GM23338 (cell line): ENCODE results near the gene FBXO47. TPM values are rescaled to one million over a fixed set of nuclear protein-coding genes. Genes with fewer than 3 reads are reported as not detected.

Experiments
- ATAC-seq: fragments of 200-7000 bp; cut with Tn5 transposase; 3 replicates; pipeline ENCODE4 v1.9.1; 2020
- DNase-seq: peaks from one replicate; pipeline ENCODE4 v3.0.0-alpha.2; 2015; ENCODE audit warnings: low spot score
- H2AFZ ChIP-seq: fragments of 200-600 bp; sonication (generic); 2 replicates; pipeline ENCODE4 v1.8.0; 2016; ENCODE audit warnings: antibody characterized with exemption, mild to moderate bottlenecking, moderate library complexity
- H3F3A ChIP-seq: fragments of 200-600 bp; sonication (generic); replicated peaks from 2 replicates; pipeline ENCODE4 v1.8.0; 2017; ENCODE audit warnings: antibody characterized with exemption, mixed run types, low read depth
- H3K27ac ChIP-seq: fragments of 200-600 bp; sonication (generic); 2 replicates; pipeline ENCODE4 v1.6.1; 2016; ENCODE audit warnings: low read depth
- H3K27me3 ChIP-seq: fragments of 200-600 bp; sonication (generic); 2 replicates; pipeline ENCODE4 v1.8.0; 2016; ENCODE audit warnings: mild to moderate bottlenecking, mixed run types, moderate library complexity; ENCODE audit not compliant: insufficient read depth
- H3K36me3 ChIP-seq: fragments of 200-600 bp; sonication (generic); 2 replicates; pipeline ENCODE4 v1.8.0; 2016; ENCODE audit warnings: mild to moderate bottlenecking; ENCODE audit not compliant: insufficient read depth
- H3K4me1 ChIP-seq: fragments of 200-600 bp; sonication (generic); 2 replicates; pipeline ENCODE4 v1.8.0; 2016; ENCODE audit warnings: mild to moderate bottlenecking, moderate library complexity; ENCODE audit not compliant: insufficient read depth
- H3K4me2 ChIP-seq: fragments of 200-600 bp; sonication (generic); 2 replicates; pipeline ENCODE4 v1.7.1; 2017; ENCODE audit warnings: mixed run types
- H3K4me3 ChIP-seq: fragments of 200-600 bp; sonication (generic); 2 replicates; pipeline ENCODE4 v1.6.1; 2016; ENCODE audit warnings: mixed run types
- H3K79me2 ChIP-seq: fragments of 200-600 bp; sonication (generic); replicated peaks from 2 replicates; pipeline ENCODE4 v1.8.0; 2017; ENCODE audit warnings: mild to moderate bottlenecking; ENCODE audit not compliant: insufficient read depth
- H3K9me2 ChIP-seq: fragments of 200-600 bp; sonication (generic); 2 replicates; pipeline ENCODE4 v1.8.0; 2017; ENCODE audit not compliant: insufficient read depth
- H4K20me1 ChIP-seq: fragments of 200-600 bp; sonication (generic); replicated peaks from 2 replicates; pipeline ENCODE4 v1.8.0; 2017; ENCODE audit warnings: mild to moderate bottlenecking; ENCODE audit not compliant: insufficient read depth
- H3K27ac Mint-ChIP-seq: 2 replicates; pipeline ENCODE4 v1.8.0; 2020; ENCODE audit warnings: inconsistent platforms, mild to moderate bottlenecking, moderate library complexity, mixed read lengths
- H3K27me3 Mint-ChIP-seq: 3 replicates; pipeline ENCODE4 v1.8.0; 2022; ENCODE audit warnings: low read depth, mild to moderate bottlenecking, moderate library complexity, mixed read lengths, inconsistent platforms; ENCODE audit not compliant: insufficient read depth, poor library complexity
- H3K36me3 Mint-ChIP-seq: 3 replicates; pipeline ENCODE4 v1.8.0; 2021; ENCODE audit warnings: low read depth, mild to moderate bottlenecking, inconsistent platforms, moderate library complexity, mixed read lengths
- H3K4me1 Mint-ChIP-seq: 3 replicates; pipeline ENCODE4 v1.8.0; 2020; ENCODE audit warnings: mild to moderate bottlenecking, inconsistent platforms, mixed read lengths
- H3K4me3 Mint-ChIP-seq: 3 replicates; pipeline ENCODE4 v1.8.0; 2021; ENCODE audit warnings: moderate library complexity, mild to moderate bottlenecking, inconsistent platforms, mixed read lengths
- H3K9me3 Mint-ChIP-seq: 3 replicates; pipeline ENCODE4 v1.8.0; 2020; ENCODE audit warnings: moderate library complexity, mild to moderate bottlenecking, inconsistent platforms, mixed read lengths
- CREB1 ChIP-seq: fragments of 250-450 bp; sonication (Bioruptor Pico); IDR thresholded peaks from 2 replicates; pipeline ENCODE4 v1.5.0; 2020; ENCODE audit warnings: low read depth, mild to moderate bottlenecking, moderate library complexity
- CTCF ChIP-seq, 2 experiments: fragments of 200-600 bp in 1 of 2; sonication (generic) in 1 of 2; conservative IDR thresholded peaks; 2 replicates each; pipeline versions ENCODE4 v1.5.1 to v1.6.1; 2016 to 2017; ENCODE audit warnings: antibody characterized with exemption in 2 of 2, low read depth in 2 of 2, mild to moderate bottlenecking in 2 of 2, moderate library complexity in 1 of 2
- EZH2 ChIP-seq: fragments of 200-600 bp; sonication (generic); IDR thresholded peaks from one replicate; pipeline ENCODE4 v1.8.0; 2017; ENCODE audit warnings: antibody characterized with exemption, mild to moderate bottlenecking, low read depth; ENCODE audit not compliant: unreplicated experiment
- NANOG ChIP-seq: IDR thresholded peaks from 2 replicates; pipeline ENCODE4 v1.6.1; 2016; ENCODE audit warnings: antibody characterized with exemption, borderline replicate concordance
- POLR2AphosphoS5 ChIP-seq: IDR thresholded peaks from 2 replicates; pipeline ENCODE4 v1.6.1; 2016; ENCODE audit warnings: antibody characterized with exemption, low read depth
- ZNF331 ChIP-seq: fragments of 250-450 bp; sonication (Bioruptor Pico); IDR thresholded peaks from 2 replicates; pipeline ENCODE4 v1.5.0; 2020; ENCODE audit warnings: low read depth, mild to moderate bottlenecking, moderate library complexity
- polyA plus RNA-seq: library from polyadenylated mRNA; unstranded; fragments of >200 nt; fragmentation: Nextera tagmentation; extraction: Ambion mirVana; gene quantifications from 2 replicates; pipeline ENCODE4 v1.2.1, GENCODE V29; 2016
- total RNA-seq: library from RNA; depleted of rRNA; stranded (reverse); fragments of >200 nt; shearing (Covaris generic); gene quantifications from 2 replicates; pipeline ENCODE4 v1.2.3, GENCODE V29; 2014
- TF ChIP-seq, protein P1 (sequence below): IDR thresholded peaks from one replicate; pipeline ENCODE4 v1.6.1; 2018; ENCODE audit warnings: antibody characterized with exemption; ENCODE audit not compliant: unreplicated experiment
- TF ChIP-seq, protein P2 (sequence below): fragments of 250-450 bp; sonication (Bioruptor Pico); IDR thresholded peaks from 2 replicates; pipeline ENCODE4 v1.5.0; 2020; ENCODE audit warnings: mild to moderate bottlenecking, moderate library complexity
- TF ChIP-seq, protein P3 (sequence below): IDR thresholded peaks from 2 replicates; pipeline ENCODE4 v1.6.1; 2016; ENCODE audit warnings: antibody characterized with exemption

Gene FBXO47
- total and polyA plus RNA-seq, 2 experiments from 2014 or later = not detected

DNA sequence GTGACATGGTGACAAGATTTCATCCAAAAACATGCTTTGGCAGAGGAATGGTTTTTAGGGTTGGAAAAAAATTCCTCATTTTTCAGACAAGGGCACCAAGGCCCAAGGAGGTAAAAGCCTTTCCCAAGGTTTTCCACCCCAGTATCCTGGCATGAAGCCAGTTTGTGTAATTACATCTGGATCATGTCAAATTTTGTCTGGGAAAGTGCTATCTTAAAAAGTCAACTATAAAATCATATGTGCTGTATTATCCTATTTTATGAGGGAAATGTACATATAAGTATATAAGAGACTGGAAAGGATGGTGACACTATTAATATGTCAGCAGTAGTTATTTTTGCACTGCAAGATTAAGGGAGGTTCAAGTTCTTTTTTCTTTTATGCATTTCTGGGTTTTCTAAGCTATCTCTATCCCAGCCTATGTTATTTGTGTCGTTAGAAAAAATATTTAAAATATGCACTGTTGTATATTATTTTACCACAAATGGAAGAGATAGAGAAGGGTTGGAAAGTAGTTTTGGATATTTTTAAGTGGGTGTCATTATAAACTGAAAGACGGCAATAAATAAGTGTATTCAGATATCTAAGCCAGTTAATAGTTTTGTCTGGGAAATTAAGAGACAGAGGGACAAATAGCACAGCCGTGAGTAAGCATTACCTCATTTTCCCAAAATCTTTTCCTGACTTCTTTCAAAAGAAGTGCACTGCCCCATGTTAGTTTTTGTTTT lies 13.5 kb upstream of the FBXO47 start (continued):
- TF ChIP-seq, protein P1, sequence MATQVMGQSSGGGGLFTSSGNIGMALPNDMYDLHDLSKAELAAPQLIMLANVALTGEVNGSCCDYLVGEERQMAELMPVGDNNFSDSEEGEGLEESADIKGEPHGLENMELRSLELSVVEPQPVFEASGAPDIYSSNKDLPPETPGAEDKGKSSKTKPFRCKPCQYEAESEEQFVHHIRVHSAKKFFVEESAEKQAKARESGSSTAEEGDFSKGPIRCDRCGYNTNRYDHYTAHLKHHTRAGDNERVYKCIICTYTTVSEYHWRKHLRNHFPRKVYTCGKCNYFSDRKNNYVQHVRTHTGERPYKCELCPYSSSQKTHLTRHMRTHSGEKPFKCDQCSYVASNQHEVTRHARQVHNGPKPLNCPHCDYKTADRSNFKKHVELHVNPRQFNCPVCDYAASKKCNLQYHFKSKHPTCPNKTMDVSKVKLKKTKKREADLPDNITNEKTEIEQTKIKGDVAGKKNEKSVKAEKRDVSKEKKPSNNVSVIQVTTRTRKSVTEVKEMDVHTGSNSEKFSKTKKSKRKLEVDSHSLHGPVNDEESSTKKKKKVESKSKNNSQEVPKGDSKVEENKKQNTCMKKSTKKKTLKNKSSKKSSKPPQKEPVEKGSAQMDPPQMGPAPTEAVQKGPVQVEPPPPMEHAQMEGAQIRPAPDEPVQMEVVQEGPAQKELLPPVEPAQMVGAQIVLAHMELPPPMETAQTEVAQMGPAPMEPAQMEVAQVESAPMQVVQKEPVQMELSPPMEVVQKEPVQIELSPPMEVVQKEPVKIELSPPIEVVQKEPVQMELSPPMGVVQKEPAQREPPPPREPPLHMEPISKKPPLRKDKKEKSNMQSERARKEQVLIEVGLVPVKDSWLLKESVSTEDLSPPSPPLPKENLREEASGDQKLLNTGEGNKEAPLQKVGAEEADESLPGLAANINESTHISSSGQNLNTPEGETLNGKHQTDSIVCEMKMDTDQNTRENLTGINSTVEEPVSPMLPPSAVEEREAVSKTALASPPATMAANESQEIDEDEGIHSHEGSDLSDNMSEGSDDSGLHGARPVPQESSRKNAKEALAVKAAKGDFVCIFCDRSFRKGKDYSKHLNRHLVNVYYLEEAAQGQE = no peak
- no peak for TF ChIP-seq CTCF (conservative IDR thresholded peaks at IDR 0.05; ENCODE audit: low read depth in 2 of 2)
- TF ChIP-seq NANOG = no peak
- no peak for TF ChIP-seq EZH2

GRCh38 chr17:38978180-38978579 lies 11.0 kb upstream of the FBXO47 start:
- no peak overlapping the region for H3K27ac ChIP-seq
- no peak overlapping the region for H3K27ac Mint-ChIP-seq
- H3K27me3 Mint-ChIP-seq = peaks cover 6% of the 10 kb centered on the region
- H3K4me3 ChIP-seq = no peak overlapping the region
- no peak overlapping the region for H3K4me3 Mint-ChIP-seq
- no peak for ATAC-seq
- H3F3A ChIP-seq = no peaks in the 10 kb centered on the region
- no peaks in the 10 kb centered on the region for H3K4me1 Mint-ChIP-seq
- H3K9me3 Mint-ChIP-seq = no peaks in the 10 kb centered on the region
- H3K4me1 ChIP-seq = no peaks in the 10 kb centered on the region; the same call in 1 of the 2 replicates
- H3K9me2 ChIP-seq = no peaks in the 10 kb centered on the region
- TF ChIP-seq CREB1 (no peak), POLR2AphosphoS5 (no peak), CTCF (conservative IDR thresholded peaks at IDR 0.05; ENCODE audit: low read depth in 2 of 2) (no peak), NANOG (no peak), ZNF331 (no peak)
- TF ChIP-seq, protein P2, sequence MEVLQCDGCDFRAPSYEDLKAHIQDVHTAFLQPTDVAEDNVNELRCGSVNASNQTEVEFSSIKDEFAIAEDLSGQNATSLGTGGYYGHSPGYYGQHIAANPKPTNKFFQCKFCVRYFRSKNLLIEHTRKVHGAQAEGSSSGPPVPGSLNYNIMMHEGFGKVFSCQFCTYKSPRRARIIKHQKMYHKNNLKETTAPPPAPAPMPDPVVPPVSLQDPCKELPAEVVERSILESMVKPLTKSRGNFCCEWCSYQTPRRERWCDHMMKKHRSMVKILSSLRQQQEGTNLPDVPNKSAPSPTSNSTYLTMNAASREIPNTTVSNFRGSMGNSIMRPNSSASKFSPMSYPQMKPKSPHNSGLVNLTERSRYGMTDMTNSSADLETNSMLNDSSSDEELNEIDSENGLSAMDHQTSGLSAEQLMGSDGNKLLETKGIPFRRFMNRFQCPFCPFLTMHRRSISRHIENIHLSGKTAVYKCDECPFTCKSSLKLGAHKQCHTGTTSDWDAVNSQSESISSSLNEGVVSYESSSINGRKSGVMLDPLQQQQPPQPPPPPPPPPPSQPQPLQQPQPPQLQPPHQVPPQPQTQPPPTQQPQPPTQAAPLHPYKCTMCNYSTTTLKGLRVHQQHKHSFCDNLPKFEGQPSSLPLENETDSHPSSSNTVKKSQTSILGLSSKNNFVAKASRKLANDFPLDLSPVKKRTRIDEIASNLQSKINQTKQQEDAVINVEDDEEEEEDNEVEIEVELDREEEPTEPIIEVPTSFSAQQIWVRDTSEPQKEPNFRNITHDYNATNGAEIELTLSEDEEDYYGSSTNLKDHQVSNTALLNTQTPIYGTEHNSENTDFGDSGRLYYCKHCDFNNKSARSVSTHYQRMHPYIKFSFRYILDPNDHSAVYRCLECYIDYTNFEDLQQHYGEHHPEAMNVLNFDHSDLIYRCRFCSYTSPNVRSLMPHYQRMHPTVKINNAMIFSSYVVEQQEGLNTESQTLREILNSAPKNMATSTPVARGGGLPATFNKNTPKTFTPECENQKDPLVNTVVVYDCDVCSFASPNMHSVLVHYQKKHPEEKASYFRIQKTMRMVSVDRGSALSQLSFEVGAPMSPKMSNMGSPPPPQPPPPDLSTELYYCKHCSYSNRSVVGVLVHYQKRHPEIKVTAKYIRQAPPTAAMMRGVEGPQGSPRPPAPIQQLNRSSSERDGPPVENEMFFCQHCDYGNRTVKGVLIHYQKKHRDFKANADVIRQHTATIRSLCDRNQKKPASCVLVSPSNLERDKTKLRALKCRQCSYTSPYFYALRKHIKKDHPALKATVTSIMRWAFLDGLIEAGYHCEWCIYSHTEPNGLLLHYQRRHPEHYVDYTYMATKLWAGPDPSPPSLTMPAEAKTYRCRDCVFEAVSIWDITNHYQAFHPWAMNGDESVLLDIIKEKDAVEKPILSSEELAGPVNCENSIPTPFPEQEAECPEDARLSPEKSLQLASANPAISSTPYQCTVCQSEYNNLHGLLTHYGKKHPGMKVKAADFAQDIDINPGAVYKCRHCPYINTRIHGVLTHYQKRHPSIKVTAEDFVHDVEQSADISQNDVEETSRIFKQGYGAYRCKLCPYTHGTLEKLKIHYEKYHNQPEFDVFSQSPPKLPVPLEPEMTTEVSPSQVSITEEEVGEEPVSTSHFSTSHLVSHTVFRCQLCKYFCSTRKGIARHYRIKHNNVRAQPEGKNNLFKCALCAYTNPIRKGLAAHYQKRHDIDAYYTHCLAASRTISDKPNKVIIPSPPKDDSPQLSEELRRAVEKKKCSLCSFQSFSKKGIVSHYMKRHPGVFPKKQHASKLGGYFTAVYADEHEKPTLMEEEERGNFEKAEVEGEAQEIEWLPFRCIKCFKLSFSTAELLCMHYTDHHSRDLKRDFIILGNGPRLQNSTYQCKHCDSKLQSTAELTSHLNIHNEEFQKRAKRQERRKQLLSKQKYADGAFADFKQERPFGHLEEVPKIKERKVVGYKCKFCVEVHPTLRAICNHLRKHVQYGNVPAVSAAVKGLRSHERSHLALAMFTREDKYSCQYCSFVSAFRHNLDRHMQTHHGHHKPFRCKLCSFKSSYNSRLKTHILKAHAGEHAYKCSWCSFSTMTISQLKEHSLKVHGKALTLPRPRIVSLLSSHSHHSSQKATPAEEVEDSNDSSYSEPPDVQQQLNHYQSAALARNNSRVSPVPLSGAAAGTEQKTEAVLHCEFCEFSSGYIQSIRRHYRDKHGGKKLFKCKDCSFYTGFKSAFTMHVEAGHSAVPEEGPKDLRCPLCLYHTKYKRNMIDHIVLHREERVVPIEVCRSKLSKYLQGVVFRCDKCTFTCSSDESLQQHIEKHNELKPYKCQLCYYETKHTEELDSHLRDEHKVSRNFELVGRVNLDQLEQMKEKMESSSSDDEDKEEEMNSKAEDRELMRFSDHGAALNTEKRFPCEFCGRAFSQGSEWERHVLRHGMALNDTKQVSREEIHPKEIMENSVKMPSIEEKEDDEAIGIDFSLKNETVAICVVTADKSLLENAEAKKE (CRISPR knock-in tag) = no peak
- TF ChIP-seq, protein P3, sequence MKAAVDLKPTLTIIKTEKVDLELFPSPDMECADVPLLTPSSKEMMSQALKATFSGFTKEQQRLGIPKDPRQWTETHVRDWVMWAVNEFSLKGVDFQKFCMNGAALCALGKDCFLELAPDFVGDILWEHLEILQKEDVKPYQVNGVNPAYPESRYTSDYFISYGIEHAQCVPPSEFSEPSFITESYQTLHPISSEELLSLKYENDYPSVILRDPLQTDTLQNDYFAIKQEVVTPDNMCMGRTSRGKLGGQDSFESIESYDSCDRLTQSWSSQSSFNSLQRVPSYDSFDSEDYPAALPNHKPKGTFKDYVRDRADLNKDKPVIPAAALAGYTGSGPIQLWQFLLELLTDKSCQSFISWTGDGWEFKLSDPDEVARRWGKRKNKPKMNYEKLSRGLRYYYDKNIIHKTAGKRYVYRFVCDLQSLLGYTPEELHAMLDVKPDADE = no peak
- no peak overlapping the region for H3K4me2 ChIP-seq
- H4K20me1 ChIP-seq = no peaks in the 10 kb centered on the region
- no peaks in the 10 kb centered on the region for H3K27me3 ChIP-seq
- no peaks in the 10 kb centered on the region for H3K79me2 ChIP-seq
- H2AFZ ChIP-seq = no peak overlapping the region
- DNase-seq = no peak
- no peaks in the 10 kb centered on the region for H3K36me3 ChIP-seq
- no peaks in the 10 kb centered on the region for H3K36me3 Mint-ChIP-seq
